DMS 273 (cell line): ENCODE results near the gene KIF5B.
"Not testable (repeated sequence)": the region's sequence is repeated elsewhere in the genome, so short reads cannot be mapped to it uniquely, and the experiment has no call there.

ENCODE experiments used
- DNase-seq: peaks from one replicate; lab custom pipeline; 2025; ENCODE audit not compliant: unreplicated experiment; lab: John Stamatoyannopoulos, UW

KIF5B gene

GRCh38 chr10:32017044-32017443, 39.2 kb downstream of the KIF5B start:
- DNase-seq: no peak

GRCh38 chr10:32015386-32015785, 40.8 kb downstream of the KIF5B start:
- no peak for DNase-seq

GRCh38 chr10:32007026-32007425, 49.2 kb downstream of the KIF5B start:
- no peak for DNase-seq

- peak; percentile 75 for DNase-seq
Measured at GRCh38 chr10:32005050-32005449, 51.2 kb downstream of the KIF5B start.

- peak; percentile 23 for DNase-seq
Measured at GRCh38 chr10:32004161-32004591, 52.0 kb downstream of the KIF5B start.

GRCh38 chr10:32002531-32002930, 53.7 kb downstream of the KIF5B start:
- no peak for DNase-seq

GRCh38 chr10:32000937-32001336, 55.3 kb downstream of the KIF5B start:
- no peak for DNase-seq

- DNase-seq: no peak
Measured at GRCh38 chr10:31999836-32000235, 56.4 kb downstream of the KIF5B start.

GRCh38 chr10:31999070-31999660, 57.1 kb downstream of the KIF5B start:
- no peak for DNase-seq

GRCh38 chr10:31994926-31995325, 61.3 kb downstream of the KIF5B start:
- no peak for DNase-seq

GRCh38 chr10:31990937-31991336, 65.3 kb downstream of the KIF5B start:
- no peak for DNase-seq

GRCh38 chr10:31987786-31988185, 68.4 kb downstream of the KIF5B start:
- not testable (repeated sequence) for DNase-seq

GRCh38 chr10:31982111-31982510, 74.1 kb downstream of the KIF5B start:
- no peak for DNase-seq

- no peak for DNase-seq
Measured at GRCh38 chr10:31980471-31980870, 75.8 kb downstream of the KIF5B start.

GRCh38 chr10:31979071-31979470, 77.2 kb downstream of the KIF5B start:
- DNase-seq: not testable (repeated sequence)

GRCh38 chr10:31978156-31978483, 78.1 kb downstream of the KIF5B start:
- DNase-seq: no peak

- DNase-seq: no peak
Measured at GRCh38 chr10:31977440-31978155, 78.6 kb downstream of the KIF5B start.

GRCh38 chr10:31975157-31975765, 81.0 kb downstream of the KIF5B start:
- DNase-seq: no peak

GRCh38 chr10:31974434-31975124, 81.6 kb downstream of the KIF5B start:
- DNase-seq: no peak

- no peak for DNase-seq
Measured at GRCh38 chr10:31972519-31973041, 83.6 kb downstream of the KIF5B start.

- DNase-seq: not testable (repeated sequence)
Measured at GRCh38 chr10:31969847-31970246, 86.4 kb downstream of the KIF5B start.

GRCh38 chr10:31963589-31963980, 92.6 kb downstream of the KIF5B start:
- no peak for DNase-seq
